SK-N-SH (cell line): ENCODE measurements around the gene FASLG.

ENCODE experiments used
- EP300 ChIP-seq, 2 experiments: IDR thresholded peaks; 2 replicates each; pipeline versions ENCODE4 v1.4.0 to v1.6.1; 2012; ENCODE audit warnings: borderline replicate concordance in 1 of 2, low read depth in 1 of 2, low read length in 1 of 2
- FOXJ3 ChIP-seq: sonication (generic); formaldehyde crosslinking; IDR thresholded peaks from 2 replicates; pipeline ENCODE4 v1.5.1; 2020; ENCODE audit warnings: mild to moderate bottlenecking, missing genetic modification reagents
- FOXM1 ChIP-seq: IDR thresholded peaks from 2 replicates; pipeline ENCODE4 v1.4.0; 2012; ENCODE audit warnings: low read depth, mild to moderate bottlenecking
- JUND ChIP-seq: IDR thresholded peaks from 2 replicates; pipeline ENCODE4 v1.4.0; 2012
- RAD21 ChIP-seq: IDR thresholded peaks from 2 replicates; pipeline ENCODE4 v1.6.1; 2012; ENCODE audit warnings: mild to moderate bottlenecking, low read length
- RCOR1 ChIP-seq: fragments of 150-350 bp; IDR thresholded peaks from 2 replicates; pipeline ENCODE4 v1.6.1; 2017; ENCODE audit warnings: antibody characterized with exemption, low read length
- RFX5 ChIP-seq: IDR thresholded peaks from 2 replicates; pipeline ENCODE4 v1.6.1; 2012; ENCODE audit warnings: mild to moderate bottlenecking, improper control_type of control experiment, low read length
- SIN3A ChIP-seq: IDR thresholded peaks from 2 replicates; pipeline ENCODE4 v1.6.1; 2012; ENCODE audit warnings: low read depth, mild to moderate bottlenecking, low read length, moderate library complexity, borderline replicate concordance
- TAF1 ChIP-seq: IDR thresholded peaks from 2 replicates; pipeline ENCODE4 v1.6.1; 2012; ENCODE audit warnings: low read depth, mild to moderate bottlenecking, low read length, moderate library complexity, borderline replicate concordance
- TF ChIP-seq, protein P1 (sequence below): IDR thresholded peaks from 2 replicates; pipeline ENCODE4 v1.4.0; 2012; ENCODE audit warnings: low read depth
- TF ChIP-seq, protein P2 (sequence below): fragments of 200-600 bp; sonication (generic); IDR thresholded peaks from 2 replicates; pipeline ENCODE4 v1.6.1; 2017; ENCODE audit warnings: antibody characterized with exemption, mild to moderate bottlenecking, moderate library complexity
- TF ChIP-seq, protein P3 (sequence below): fragments of 150-350 bp; IDR thresholded peaks from 2 replicates; pipeline ENCODE4 v1.6.1; 2017; ENCODE audit warnings: antibody characterized with exemption, low read length, low read depth, borderline replicate concordance
- TF ChIP-seq, protein P4 (sequence below): fragments of 150-350 bp; IDR thresholded peaks from 2 replicates; pipeline ENCODE4 v1.6.1; 2016; ENCODE audit warnings: mild to moderate bottlenecking, low read depth, low read length
- TF ChIP-seq, protein P5 (sequence below): IDR thresholded peaks from 2 replicates; pipeline ENCODE4 v1.4.0; 2012; ENCODE audit warnings: low read depth, borderline replicate concordance

DNA sequence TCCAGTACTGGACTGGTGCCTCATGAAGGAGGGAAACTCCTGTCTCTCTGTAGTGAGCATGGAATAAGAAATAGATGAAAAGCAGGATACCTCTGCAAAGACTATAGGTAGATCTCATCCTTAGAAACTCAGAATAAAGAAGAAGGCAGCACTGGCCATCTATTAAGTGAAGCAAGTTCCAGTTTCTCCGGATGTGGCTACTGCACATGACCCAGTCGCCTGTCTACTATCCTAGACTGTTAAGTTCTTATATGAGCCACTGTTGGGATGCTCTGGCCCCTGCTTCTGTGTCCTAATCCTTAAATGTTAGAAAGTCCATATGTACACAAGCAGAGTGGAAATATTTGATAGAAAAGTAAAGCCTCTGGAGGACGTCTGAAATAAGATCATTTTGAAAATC, 2.2 kb downstream of the FASLG start:
- TF ChIP-seq FOXJ3 (CRISPR knock-in tag) (no peak), JUND (no peak), EP300 (IDR thresholded peaks at IDR 0.05; ENCODE audit: borderline replicate concordance in 1 of 2, low read depth in 1 of 2, low read length in 1 of 2) (no peak), RCOR1 (no peak), FOXM1 (no peak), RFX5 (no peak), RAD21 (no peak), SIN3A (no peak), TAF1 (no peak)
- TF ChIP-seq, protein P1, sequence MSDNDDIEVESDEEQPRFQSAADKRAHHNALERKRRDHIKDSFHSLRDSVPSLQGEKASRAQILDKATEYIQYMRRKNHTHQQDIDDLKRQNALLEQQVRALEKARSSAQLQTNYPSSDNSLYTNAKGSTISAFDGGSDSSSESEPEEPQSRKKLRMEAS: no peak
- TF ChIP-seq, protein P2, sequence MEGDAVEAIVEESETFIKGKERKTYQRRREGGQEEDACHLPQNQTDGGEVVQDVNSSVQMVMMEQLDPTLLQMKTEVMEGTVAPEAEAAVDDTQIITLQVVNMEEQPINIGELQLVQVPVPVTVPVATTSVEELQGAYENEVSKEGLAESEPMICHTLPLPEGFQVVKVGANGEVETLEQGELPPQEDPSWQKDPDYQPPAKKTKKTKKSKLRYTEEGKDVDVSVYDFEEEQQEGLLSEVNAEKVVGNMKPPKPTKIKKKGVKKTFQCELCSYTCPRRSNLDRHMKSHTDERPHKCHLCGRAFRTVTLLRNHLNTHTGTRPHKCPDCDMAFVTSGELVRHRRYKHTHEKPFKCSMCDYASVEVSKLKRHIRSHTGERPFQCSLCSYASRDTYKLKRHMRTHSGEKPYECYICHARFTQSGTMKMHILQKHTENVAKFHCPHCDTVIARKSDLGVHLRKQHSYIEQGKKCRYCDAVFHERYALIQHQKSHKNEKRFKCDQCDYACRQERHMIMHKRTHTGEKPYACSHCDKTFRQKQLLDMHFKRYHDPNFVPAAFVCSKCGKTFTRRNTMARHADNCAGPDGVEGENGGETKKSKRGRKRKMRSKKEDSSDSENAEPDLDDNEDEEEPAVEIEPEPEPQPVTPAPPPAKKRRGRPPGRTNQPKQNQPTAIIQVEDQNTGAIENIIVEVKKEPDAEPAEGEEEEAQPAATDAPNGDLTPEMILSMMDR: no peak
- TF ChIP-seq, protein P3, sequence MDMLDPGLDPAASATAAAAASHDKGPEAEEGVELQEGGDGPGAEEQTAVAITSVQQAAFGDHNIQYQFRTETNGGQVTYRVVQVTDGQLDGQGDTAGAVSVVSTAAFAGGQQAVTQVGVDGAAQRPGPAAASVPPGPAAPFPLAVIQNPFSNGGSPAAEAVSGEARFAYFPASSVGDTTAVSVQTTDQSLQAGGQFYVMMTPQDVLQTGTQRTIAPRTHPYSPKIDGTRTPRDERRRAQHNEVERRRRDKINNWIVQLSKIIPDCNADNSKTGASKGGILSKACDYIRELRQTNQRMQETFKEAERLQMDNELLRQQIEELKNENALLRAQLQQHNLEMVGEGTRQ: no peak
- TF ChIP-seq, protein P4, sequence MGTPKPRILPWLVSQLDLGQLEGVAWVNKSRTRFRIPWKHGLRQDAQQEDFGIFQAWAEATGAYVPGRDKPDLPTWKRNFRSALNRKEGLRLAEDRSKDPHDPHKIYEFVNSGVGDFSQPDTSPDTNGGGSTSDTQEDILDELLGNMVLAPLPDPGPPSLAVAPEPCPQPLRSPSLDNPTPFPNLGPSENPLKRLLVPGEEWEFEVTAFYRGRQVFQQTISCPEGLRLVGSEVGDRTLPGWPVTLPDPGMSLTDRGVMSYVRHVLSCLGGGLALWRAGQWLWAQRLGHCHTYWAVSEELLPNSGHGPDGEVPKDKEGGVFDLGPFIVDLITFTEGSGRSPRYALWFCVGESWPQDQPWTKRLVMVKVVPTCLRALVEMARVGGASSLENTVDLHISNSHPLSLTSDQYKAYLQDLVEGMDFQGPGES: no peak
- TF ChIP-seq, protein P5, sequence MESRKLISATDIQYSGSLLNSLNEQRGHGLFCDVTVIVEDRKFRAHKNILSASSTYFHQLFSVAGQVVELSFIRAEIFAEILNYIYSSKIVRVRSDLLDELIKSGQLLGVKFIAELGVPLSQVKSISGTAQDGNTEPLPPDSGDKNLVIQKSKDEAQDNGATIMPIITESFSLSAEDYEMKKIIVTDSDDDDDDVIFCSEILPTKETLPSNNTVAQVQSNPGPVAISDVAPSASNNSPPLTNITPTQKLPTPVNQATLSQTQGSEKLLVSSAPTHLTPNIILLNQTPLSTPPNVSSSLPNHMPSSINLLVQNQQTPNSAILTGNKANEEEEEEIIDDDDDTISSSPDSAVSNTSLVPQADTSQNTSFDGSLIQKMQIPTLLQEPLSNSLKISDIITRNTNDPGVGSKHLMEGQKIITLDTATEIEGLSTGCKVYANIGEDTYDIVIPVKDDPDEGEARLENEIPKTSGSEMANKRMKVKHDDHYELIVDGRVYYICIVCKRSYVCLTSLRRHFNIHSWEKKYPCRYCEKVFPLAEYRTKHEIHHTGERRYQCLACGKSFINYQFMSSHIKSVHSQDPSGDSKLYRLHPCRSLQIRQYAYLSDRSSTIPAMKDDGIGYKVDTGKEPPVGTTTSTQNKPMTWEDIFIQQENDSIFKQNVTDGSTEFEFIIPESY: no peak
